HG03354 (cell line): ENCODE data around the gene CORO2B.

Experiments used
- ATAC-seq: cut with Tn5 transposase; IDR thresholded peaks from one replicate; pipeline ENCODE4 v1.9.1; 2021; ENCODE audit warnings: mild to moderate bottlenecking; ENCODE audit not compliant: unreplicated experiment, poor library complexity, severe bottlenecking

CORO2B gene

GRCh38 chr15:68578980-68579935 lies at the start of gene CORO2B:
TSS of gene CORO2B (plus strand) at chr15:68578993. CDS start at chr15:68579263, 270 bp downstream.
- ATAC-seq, result no peak

GRCh38 chr15:68531387-68532179 lies 47.2 kb upstream of the CORO2B start:
- ATAC-seq, result no peak

DNA sequence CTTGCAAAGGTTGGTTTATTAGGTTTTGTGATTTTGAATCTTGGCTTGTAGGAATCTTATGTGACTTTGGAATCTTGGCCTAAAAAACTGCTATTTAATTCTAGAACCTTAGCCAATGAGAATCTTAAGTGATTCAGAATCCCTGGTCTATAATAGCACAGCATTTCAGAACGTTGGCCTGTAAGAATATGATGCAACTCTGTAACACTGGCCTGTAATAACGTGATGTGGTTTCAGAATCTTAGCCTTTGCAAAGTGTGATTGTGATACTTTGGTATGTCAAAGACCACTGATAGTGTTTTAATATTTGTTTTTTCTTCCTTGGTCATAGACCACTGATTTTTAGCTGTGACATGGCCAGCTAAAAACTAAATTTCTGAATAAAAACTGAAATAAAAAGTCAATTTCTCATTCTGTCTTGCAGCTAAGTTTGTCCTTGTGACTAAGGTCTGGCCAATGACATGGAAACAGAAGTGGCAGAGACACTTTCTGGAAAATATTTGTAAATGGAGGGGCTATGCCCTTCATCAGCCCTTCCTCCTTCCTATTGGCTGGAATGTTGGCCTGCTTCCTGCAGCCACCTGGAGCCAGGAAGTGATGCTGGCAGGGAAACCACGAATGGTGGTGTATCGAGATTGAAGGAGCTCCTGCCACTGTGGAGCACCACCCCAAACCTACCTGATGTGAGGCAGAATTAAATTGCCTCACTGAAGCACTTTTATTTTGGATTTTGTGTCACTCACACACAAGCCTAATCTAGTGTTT lies 42.3 kb upstream of the CORO2B start:
- no peak for ATAC-seq

DNA sequence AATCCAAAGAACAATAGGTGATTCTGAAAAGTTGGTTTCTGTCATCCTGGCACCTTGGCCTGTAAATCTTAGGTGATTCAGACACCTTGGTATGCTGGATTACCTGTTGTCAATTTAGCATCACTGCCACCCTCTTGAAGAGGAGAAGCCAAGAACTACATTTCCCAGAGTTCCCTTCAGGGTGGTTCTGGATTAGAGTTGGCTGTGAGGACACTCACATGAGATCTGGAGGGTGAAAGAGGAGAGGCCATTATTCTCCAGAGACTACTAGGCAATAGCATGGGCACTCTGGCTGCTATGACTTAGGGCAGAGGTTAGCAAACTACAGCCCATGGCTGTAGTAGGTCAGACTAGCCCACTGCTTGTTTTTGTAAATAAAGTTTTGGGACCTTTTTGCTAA lies 41.7 kb upstream of the CORO2B start:
- ATAC-seq, result no peak

DNA sequence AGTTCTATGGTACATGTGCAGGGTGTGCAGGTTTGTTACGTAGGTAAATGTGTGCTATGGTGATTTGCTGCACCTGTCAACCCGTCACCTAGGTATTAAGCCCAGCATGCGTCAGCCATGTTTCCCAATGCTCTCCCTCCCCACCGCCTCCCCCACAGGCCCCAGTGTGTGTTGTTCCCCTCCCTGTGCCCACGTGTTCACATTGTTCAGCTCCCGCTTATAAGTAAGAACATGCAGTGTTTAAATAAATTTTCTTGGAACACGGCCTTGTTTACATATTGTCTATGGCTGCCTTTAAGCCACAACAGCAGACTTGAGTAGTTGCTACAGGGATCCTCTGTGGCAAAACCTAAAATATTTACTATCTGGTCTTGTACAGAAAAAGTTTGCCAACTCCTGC lies 41.3 kb upstream of the CORO2B start:
- no peak for ATAC-seq

GRCh38 chr15:68538311-68538710 lies 40.5 kb upstream of the CORO2B start:
- no peak for ATAC-seq

GRCh38 chr15:68541743-68542142 lies 37.0 kb upstream of the CORO2B start:
- no peak for ATAC-seq

- ATAC-seq, result no peak
Observed at GRCh38 chr15:68542348-68542747, 36.4 kb upstream of the CORO2B start.

DNA sequence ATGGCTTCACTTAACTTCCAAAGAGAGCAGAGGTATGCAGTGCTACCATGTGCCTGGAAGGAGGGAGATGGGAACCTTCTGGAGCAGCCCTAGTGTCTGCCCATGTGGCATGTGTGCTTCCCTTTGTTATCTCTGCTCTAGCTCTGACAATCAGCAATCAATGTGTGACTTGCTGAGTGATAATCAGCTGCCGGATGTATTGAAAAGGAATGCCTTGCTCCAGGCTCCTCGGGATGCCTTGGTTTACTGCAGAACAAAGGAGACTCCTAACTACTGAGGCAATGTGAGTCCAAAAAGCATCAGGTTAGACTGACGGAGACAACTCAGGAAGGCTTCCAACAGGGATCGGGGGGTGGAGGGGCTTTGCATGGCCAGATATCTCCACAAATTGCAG lies 36.0 kb upstream of the CORO2B start:
- no peak for ATAC-seq

- no peak for ATAC-seq
Observed at GRCh38 chr15:68543165-68544008, 35.4 kb upstream of the CORO2B start.

DNA sequence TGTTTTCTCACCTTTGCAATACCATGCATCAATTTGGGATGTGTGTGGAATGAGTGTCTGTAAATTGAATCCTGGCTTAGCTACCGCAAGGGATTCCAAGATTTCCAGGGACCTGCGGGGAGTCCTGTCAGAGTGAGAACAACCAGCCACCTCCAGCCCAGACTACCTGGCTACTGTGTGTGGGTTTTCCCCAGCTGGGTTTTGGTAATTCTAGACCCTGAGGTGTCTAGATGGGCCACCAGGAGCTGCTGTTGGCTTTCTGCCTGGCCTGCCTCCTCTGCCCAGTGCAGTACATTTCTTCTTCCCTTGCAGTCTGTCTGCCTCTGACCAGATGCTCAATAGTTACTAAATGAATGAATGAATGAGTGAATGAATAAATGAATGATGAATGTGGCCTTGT lies 32.5 kb upstream of the CORO2B start:
- ATAC-seq, result no peak

GRCh38 chr15:68548364-68548763 lies 30.4 kb upstream of the CORO2B start:
- no peak for ATAC-seq

DNA sequence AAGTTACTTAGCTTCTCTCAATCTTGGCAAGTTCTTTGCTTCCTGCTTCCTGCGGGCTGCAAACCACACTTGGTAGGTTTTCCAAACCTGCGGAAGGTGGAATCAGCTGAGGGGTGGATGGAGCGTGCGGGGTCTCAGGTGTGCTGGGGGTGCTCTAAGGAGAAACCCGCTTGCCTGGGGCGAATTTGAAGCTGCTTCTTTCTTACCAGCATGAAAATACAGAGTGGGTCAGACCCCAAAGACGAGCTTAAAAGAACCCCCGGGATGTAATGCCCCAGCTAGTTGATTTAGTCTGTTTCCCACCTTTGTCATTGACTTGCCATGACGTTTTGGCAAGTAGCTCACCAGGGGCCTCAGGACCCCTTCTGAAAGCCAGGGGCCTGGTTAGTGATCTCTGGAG lies 28.8 kb upstream of the CORO2B start:
- ATAC-seq, result no peak

DNA sequence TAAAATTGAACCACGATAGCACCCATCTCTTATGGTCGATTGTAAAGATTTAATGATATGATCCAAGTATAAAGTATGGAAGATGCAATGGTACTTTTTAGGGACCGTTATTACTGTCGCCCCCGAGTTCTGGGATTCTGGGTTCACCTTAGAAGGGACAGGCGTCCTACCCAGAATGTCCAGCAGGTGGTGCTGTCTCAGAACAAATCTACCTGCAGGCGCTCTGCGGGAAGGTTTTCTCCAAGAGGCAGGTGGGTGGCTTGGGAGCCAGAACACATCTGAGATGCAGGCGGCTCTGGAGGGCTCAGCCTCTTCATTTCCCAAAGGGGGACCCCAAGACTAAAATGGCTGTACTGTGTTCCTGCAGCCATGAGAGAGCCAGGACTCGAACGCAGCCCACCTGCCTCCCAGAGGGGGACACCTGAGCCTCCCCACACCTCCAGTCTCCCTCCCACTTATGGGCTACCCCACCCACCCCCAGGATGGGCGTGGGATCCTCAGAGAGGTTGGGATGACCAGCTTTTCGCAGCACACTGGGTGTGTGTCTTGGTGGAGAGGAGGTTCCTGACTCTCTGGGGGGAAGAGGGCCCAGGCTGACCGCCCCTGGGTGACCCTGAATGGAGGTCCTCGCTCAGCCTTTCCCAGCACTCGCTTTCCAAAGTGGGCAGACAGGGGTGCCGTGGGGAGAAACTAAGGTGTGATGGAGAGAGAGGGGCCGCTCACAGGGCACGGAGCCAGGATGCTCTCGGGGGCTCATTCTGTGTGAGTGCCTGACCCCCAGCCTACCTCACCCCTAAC lies 28.1 kb upstream of the CORO2B start:
- no peak for ATAC-seq

- no peak for ATAC-seq
Observed at GRCh38 chr15:68551296-68551635, 27.5 kb upstream of the CORO2B start.

GRCh38 chr15:68552344-68552743 lies 26.4 kb upstream of the CORO2B start:
- no peak for ATAC-seq

- ATAC-seq, result no peak
Observed at GRCh38 chr15:68552773-68553172, 26.0 kb upstream of the CORO2B start.

DNA sequence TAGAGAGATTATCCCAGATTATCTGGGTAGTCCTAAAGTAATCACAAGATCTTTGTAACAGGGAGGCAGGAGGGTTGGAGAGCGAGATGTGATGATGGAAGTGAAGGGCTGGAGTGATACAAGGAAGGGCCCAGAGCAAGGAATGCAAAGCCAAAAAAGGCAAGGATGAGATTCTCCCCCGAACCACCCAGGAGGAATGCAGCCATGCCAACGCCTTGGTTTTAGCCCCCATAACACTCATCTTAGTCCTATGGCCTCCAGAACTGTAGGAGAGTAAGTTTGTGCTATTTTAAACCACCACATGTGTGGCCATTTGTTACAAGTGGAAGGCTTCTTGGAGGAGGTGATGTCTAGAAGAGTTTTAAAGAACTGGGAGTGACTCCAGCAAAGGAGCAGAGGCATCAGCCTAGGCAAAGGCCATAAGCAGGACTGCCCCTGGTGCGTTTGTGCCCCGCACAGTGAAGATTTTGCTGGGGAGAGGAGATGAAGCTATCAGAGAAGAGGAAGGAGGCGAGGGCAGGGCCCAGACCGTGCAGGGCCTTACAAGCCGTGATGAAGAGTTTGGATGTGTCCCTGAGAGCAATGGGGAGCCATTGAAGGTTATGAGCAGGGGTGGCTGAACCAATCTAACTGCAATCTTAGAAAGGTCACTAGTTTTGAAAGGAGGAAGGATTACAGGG lies 25.3 kb upstream of the CORO2B start:
- ATAC-seq, result no peak
